GM12878 (cell line): ENCODE results near the gene GIGYF2. TPM values are rescaled to one million over a fixed set of nuclear protein-coding genes. Genes with fewer than 3 reads are reported as not detected.

Experiments used
- ATAC-seq: fragments of 200-7000 bp; cut with Tn5 transposase; 3 replicates; pipeline ENCODE4 v1.9.1; 2020; ENCODE audit warnings: mild to moderate bottlenecking, moderate library complexity
- BruUV-seq: library from RNA; stranded (reverse); fragments of 400-500 nt; replicated peaks from 2 replicates; lab custom pipeline; 2021; lab: Mats Ljungman, UMichigan
- CTCF ChIA-PET: fragments of 300-600 bp; sonication (Branson Sonifier 250); formaldehyde crosslinking; extraction: SDS; loops from one replicate; lab custom pipeline; 2021; ENCODE audit warnings: inconsistent platforms; lab: Yijun Ruan, JAX
- POLR2A ChIA-PET: fragments of 350-600 bp; formaldehyde crosslinking; extraction: SDS; loops from one replicate; lab custom pipeline; 2021; ENCODE audit warnings: inconsistent platforms; lab: Charles Lee
- RAD21 ChIA-PET: fragments of 300-600 bp; sonication (Branson Sonifier 250); formaldehyde crosslinking; loops from one replicate; lab custom pipeline; 2023; ENCODE audit warnings: antibody characterized with exemption; ENCODE audit not compliant: unreplicated experiment; lab: Charles Lee
- SMC1A ChIA-PET: fragments of 300-600 bp; sonication (Branson Sonifier 250); formaldehyde crosslinking; loops from one replicate; lab custom pipeline; 2023; ENCODE audit not compliant: unreplicated experiment, uncharacterized antibody; lab: Charles Lee
- DNase-seq: peaks from one replicate; pipeline ENCODE4 v3.0.0-alpha.2; 2011; ENCODE audit warnings: low read depth, low spot score
- FAIRE-seq: peaks from 3 replicates; lab custom pipeline; 2011; peaks lifted over from hg19 to GRCh38; lab: Jason Lieb, UNC
- H2AFZ ChIP-seq: 2 replicates; pipeline ENCODE4 v1.6.0; 2011; ENCODE audit warnings: low read depth, low read length, control low read depth; ENCODE audit not compliant: control insufficient read depth
- H3K27ac ChIP-seq: 2 replicates; pipeline ENCODE4 v1.5.1; 2011; ENCODE audit warnings: control low read depth; ENCODE audit not compliant: control insufficient read depth, insufficient read depth
- H3K27me3 ChIP-seq, 2 experiments: replicated peaks in 1 of 2; 2 replicates each; pipeline versions ENCODE4 v1.6.0 to v1.6.1; 2011; ENCODE audit warnings: low read length in 1 of 2; ENCODE audit not compliant: control insufficient read depth in 2 of 2, insufficient read depth in 2 of 2
- H3K36me3 ChIP-seq, 2 experiments: 2 replicates each; pipeline ENCODE4 v1.5.1; 2011; ENCODE audit warnings: low read length in 1 of 2; ENCODE audit not compliant: control insufficient read depth in 2 of 2, insufficient read depth in 2 of 2
- H3K4me1 ChIP-seq: 2 replicates; pipeline ENCODE4 v1.6.1; 2011; ENCODE audit warnings: mild to moderate bottlenecking, low read length, moderate library complexity, mixed read lengths; ENCODE audit not compliant: control insufficient read depth, insufficient read depth
- H3K4me2 ChIP-seq: 2 replicates; pipeline ENCODE4 v1.6.0; 2011; ENCODE audit warnings: control low read depth; ENCODE audit not compliant: control insufficient read depth, insufficient read depth
- H3K4me3 ChIP-seq: fragments of 200-600 bp; sonication (generic); 2 replicates; pipeline ENCODE4 v1.5.1; 2016
- H3K79me2 ChIP-seq: 2 replicates; pipeline ENCODE4 v1.6.0; 2011; ENCODE audit warnings: low read length; ENCODE audit not compliant: control insufficient read depth, insufficient read depth
- H3K9ac ChIP-seq: 2 replicates; pipeline ENCODE4 v1.8.0; 2011; ENCODE audit warnings: low read length, control low read depth, mixed read lengths; ENCODE audit not compliant: control insufficient read depth, insufficient read depth
- H3K9me3 ChIP-seq: replicated peaks from 3 replicates; pipeline ENCODE4 v1.5.1; 2011; ENCODE audit warnings: mild to moderate bottlenecking, low read length; ENCODE audit not compliant: control insufficient read depth, insufficient read depth
- H4K20me1 ChIP-seq: 2 replicates; pipeline ENCODE4 v1.6.0; 2011; ENCODE audit not compliant: control insufficient read depth, insufficient read depth
- ATF7 ChIP-seq: fragments of 450-650 bp; IDR thresholded peaks from 2 replicates; pipeline ENCODE4 v1.6.1; 2016; ENCODE audit warnings: low read depth, mild to moderate bottlenecking
- CBFB ChIP-seq: IDR thresholded peaks from 2 replicates; pipeline ENCODE4 v1.6.1; 2016; ENCODE audit warnings: antibody characterized with exemption, low read depth
- ESRRA ChIP-seq: IDR thresholded peaks from 2 replicates; pipeline ENCODE4 v1.6.1; 2012; ENCODE audit warnings: mild to moderate bottlenecking, low read length, improper control_type of control experiment
- FOS ChIP-seq: IDR thresholded peaks from 3 replicates; pipeline ENCODE4 v1.6.1; 2011; ENCODE audit warnings: borderline replicate concordance; ENCODE audit not compliant: insufficient read length; ENCODE audit errors: extremely low read depth
- GABPA ChIP-seq: IDR thresholded peaks from 2 replicates; pipeline ENCODE4 v1.6.1; 2014; ENCODE audit warnings: antibody characterized with exemption, low read depth, mild to moderate bottlenecking, inconsistent platforms
- GATAD2B ChIP-seq: fragments of 450-650 bp; conservative IDR thresholded peaks from 2 replicates; pipeline ENCODE4 v1.6.1; 2017; ENCODE audit warnings: low read depth, mild to moderate bottlenecking, moderate library complexity
- MYB ChIP-seq: fragments of 150-350 bp; IDR thresholded peaks from 2 replicates; pipeline ENCODE4 v1.6.1; 2014; ENCODE audit warnings: mild to moderate bottlenecking, low read depth, low read length, borderline replicate concordance
- MYC ChIP-seq: IDR thresholded peaks from 2 replicates; pipeline ENCODE4 v1.6.1; 2011; ENCODE audit warnings: mild to moderate bottlenecking, low read length, moderate library complexity, inconsistent platforms; ENCODE audit not compliant: insufficient read depth, insufficient replicate concordance, insufficient read length, severe bottlenecking
- SREBF1 ChIP-seq: IDR thresholded peaks from 2 replicates; pipeline ENCODE4 v1.6.1; 2012; ENCODE audit warnings: mild to moderate bottlenecking, low read length
- SUZ12 ChIP-seq: fragments of 200-600 bp; sonication (generic); IDR thresholded peaks from one replicate; pipeline ENCODE4 v1.6.1; 2018; ENCODE audit warnings: antibody characterized with exemption, mild to moderate bottlenecking; ENCODE audit not compliant: unreplicated experiment
- TBL1XR1 ChIP-seq: IDR thresholded peaks from 2 replicates; pipeline ENCODE4 v1.6.1; 2012; ENCODE audit warnings: low read depth, low read length, improper control_type of control experiment
- ZNF207 ChIP-seq: fragments of 450-650 bp; IDR thresholded peaks from 2 replicates; pipeline ENCODE4 v1.6.1; 2014; ENCODE audit warnings: antibody characterized with exemption, mild to moderate bottlenecking, borderline replicate concordance
- WGBS: methylation state at CpG from one replicate; pipeline ENCODE4 v1.1.6; 2016; ENCODE audit warnings: low lambda C conversion rate; ENCODE audit not compliant: insufficient replicate concordance, insufficient coverage; ENCODE audit errors: missing lambda C conversion rate; 5-methylcytosine and 5-hydroxymethylcytosine counted together
- in situ Hi-C: fragments of 300-500 bp; cut with MboI; formaldehyde crosslinking; loops from 9 replicates; pipeline ENCODE4 v1.14.3; 2018; ENCODE audit warnings: mixed read lengths
- intact Hi-C: fragments of 100-400 bp; cut with micrococcal nuclease; formaldehyde crosslinking; loops from one replicate; pipeline ENCODE4 v1.14.2; 2022; ENCODE audit not compliant: unreplicated experiment
- polyA plus RNA-seq, 11 experiments: library from polyadenylated mRNA; depleted of rRNA in 4 of 11; unstranded in 6 of 11; stranded (reverse) in 5 of 11; fragments of >200 nt; fragmentation: Nextera tagmentation in 4 of 11; fragmentation: Illumina TruSeq in 1 of 11; extraction: Ambion mirVana in 4 of 11; extraction: Trizol in 1 of 11; gene quantifications; 1 replicate in 1 of 11; 2 replicates in 10 of 11; pipeline versions ENCODE4 v1.2.1 to v1.2.3, GENCODE V29; 2011 to 2016; ENCODE audit warnings: inconsistent platforms in 2 of 11, missing spikeins in 2 of 11, low read depth in 1 of 11
- total RNA-seq, 4 experiments: library from RNA; depleted of rRNA in 3 of 4; stranded (reverse); fragments of >200 nt in 3 of 4; fragmentation: Illumina TruSeq in 1 of 4; extraction: Trizol in 1 of 4; gene quantifications; 2 replicates each; pipeline versions ENCODE4 v1.2.1 to v1.2.3, GENCODE V29; 2013 to 2021
- TF ChIP-seq, protein P1 (sequence below): fragments of 450-650 bp; IDR thresholded peaks from 2 replicates; pipeline ENCODE4 v1.6.1; 2017; ENCODE audit warnings: mild to moderate bottlenecking, moderate library complexity
- TF ChIP-seq, protein P2 (sequence below): fragments of 450-650 bp; formaldehyde crosslinking; IDR thresholded peaks from 2 replicates; pipeline ENCODE4 v1.5.0; 2022; ENCODE audit warnings: mild to moderate bottlenecking, missing genetic modification characterization
- TF ChIP-seq, protein P3 (sequence below): IDR thresholded peaks from 2 replicates; pipeline ENCODE4 v1.6.1; 2011; ENCODE audit warnings: mild to moderate bottlenecking, low read depth, low read length, moderate library complexity; ENCODE audit not compliant: insufficient replicate concordance

The GIGYF2 gene
- total and polyA plus RNA-seq, 10 of the 15 experiments (the other 5 are each of a cell fraction or from before 2014, with no cell fraction given) = 12.2 to 47.2 (median 39.0) TPM

DNA sequence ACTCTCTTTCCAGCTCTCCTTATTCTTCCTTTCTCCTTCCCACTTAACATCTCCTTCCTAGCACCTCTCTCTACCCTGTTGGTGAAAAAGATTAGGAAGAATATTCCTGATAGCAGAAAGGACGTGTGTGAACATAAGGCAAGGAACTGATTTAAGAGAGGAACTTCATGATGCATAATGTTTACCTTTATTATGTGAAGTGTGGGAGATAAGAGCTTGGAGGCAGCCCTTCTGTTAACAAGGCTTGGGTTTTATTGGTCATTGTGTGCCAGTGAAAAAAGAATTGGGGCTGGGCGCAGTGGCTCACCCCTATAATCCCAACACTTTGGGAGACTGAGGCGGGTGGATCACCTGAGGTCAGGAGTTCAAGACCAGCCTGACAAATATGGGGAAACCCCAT lies 44.8 kb downstream of the GIGYF2 start (continued):
- TF ChIP-seq FOS (no peak), ESRRA (no peak), ZNF207 (no peak), SREBF1 (no peak), GATAD2B (no peak)
- TF ChIP-seq, protein P1, sequence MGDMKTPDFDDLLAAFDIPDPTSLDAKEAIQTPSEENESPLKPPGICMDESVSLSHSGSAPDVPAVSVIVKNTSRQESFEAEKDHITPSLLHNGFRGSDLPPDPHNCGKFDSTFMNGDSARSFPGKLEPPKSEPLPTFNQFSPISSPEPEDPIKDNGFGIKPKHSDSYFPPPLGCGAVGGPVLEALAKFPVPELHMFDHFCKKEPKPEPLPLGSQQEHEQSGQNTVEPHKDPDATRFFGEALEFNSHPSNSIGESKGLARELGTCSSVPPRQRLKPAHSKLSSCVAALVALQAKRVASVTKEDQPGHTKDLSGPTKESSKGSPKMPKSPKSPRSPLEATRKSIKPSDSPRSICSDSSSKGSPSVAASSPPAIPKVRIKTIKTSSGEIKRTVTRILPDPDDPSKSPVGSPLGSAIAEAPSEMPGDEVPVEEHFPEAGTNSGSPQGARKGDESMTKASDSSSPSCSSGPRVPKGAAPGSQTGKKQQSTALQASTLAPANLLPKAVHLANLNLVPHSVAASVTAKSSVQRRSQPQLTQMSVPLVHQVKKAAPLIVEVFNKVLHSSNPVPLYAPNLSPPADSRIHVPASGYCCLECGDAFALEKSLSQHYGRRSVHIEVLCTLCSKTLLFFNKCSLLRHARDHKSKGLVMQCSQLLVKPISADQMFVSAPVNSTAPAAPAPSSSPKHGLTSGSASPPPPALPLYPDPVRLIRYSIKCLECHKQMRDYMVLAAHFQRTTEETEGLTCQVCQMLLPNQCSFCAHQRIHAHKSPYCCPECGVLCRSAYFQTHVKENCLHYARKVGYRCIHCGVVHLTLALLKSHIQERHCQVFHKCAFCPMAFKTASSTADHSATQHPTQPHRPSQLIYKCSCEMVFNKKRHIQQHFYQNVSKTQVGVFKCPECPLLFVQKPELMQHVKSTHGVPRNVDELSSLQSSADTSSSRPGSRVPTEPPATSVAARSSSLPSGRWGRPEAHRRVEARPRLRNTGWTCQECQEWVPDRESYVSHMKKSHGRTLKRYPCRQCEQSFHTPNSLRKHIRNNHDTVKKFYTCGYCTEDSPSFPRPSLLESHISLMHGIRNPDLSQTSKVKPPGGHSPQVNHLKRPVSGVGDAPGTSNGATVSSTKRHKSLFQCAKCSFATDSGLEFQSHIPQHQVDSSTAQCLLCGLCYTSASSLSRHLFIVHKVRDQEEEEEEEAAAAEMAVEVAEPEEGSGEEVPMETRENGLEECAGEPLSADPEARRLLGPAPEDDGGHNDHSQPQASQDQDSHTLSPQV = no peak

DNA sequence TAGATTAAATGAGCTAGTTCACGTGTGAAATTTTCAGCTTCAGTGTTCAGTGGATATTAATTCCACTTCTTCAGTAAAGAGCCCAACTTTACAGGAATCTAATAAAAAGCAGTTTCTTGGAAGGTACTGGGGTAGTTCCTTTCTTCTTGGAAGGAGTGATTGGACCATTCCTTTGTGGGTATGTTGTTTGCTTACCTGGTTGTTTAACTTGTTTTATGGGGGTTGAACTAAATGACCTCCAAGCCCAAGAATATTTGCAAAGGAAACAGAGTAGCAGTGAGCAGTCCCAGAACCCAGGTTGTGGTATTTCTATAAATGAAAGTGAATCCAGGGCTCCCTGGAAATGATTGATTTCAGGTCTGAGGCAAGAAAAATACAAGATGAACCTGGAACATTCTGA lies 47.8 kb downstream of the GIGYF2 start:
- RAD21 ChIA-PET = no interaction called here
- in situ Hi-C loops = no loop called here
- TF ChIP-seq TBL1XR1 (no peak), CBFB (no peak), SUZ12 (no peak), GABPA (no peak), MYB (no peak), MYC (no peak), ATF7 (no peak)
- TF ChIP-seq, protein P2, sequence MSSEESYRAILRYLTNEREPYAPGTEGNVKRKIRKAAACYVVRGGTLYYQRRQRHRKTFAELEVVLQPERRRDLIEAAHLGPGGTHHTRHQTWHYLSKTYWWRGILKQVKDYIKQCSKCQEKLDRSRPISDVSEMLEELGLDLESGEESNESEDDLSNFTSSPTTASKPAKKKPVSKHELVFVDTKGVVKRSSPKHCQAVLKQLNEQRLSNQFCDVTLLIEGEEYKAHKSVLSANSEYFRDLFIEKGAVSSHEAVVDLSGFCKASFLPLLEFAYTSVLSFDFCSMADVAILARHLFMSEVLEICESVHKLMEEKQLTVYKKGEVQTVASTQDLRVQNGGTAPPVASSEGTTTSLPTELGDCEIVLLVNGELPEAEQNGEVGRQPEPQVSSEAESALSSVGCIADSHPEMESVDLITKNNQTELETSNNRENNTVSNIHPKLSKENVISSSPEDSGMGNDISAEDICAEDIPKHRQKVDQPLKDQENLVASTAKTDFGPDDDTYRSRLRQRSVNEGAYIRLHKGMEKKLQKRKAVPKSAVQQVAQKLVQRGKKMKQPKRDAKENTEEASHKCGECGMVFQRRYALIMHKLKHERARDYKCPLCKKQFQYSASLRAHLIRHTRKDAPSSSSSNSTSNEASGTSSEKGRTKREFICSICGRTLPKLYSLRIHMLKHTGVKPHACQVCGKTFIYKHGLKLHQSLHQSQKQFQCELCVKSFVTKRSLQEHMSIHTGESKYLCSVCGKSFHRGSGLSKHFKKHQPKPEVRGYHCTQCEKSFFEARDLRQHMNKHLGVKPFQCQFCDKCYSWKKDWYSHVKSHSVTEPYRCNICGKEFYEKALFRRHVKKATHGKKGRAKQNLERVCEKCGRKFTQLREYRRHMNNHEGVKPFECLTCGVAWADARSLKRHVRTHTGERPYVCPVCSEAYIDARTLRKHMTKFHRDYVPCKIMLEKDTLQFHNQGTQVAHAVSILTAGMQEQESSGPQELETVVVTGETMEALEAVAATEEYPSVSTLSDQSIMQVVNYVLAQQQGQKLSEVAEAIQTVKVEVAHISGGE = no peak
- TF ChIP-seq, protein P3, sequence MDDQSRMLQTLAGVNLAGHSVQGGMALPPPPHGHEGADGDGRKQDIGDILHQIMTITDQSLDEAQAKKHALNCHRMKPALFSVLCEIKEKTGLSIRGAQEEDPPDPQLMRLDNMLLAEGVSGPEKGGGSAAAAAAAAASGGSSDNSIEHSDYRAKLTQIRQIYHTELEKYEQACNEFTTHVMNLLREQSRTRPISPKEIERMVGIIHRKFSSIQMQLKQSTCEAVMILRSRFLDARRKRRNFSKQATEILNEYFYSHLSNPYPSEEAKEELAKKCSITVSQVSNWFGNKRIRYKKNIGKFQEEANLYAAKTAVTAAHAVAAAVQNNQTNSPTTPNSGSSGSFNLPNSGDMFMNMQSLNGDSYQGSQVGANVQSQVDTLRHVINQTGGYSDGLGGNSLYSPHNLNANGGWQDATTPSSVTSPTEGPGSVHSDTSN = no peak

More for the DNA sequence above, 47.8 kb downstream of the GIGYF2 start:
- Histone ChIP-seq H3K9me3 (no peaks in the 10 kb centered on the region), H3K9ac (no peak overlapping the region), H3K27ac (no peak overlapping the region), H3K27me3 (no peaks in the 10 kb centered on the region), H3K79me2 (no peaks in the 10 kb centered on the region), H3K36me3 (peaks cover 0 to 9% of the 10 kb centered on the region in 2 experiments; a peak in 2 of 4 replicates), H2AFZ (no peak overlapping the region), H3K4me3 (no peak overlapping the region), H3K4me1 (peaks cover 4% of the 10 kb centered on the region), H4K20me1 (no peaks in the 10 kb centered on the region), H3K4me2 (no peak overlapping the region)
- DNase-seq = no peak
- no peak for FAIRE-seq
- ATAC-seq = no peak
- no TSS peak for BruUV-seq
- ChIA-PET POLR2A (interaction anchor here (0.6 kb wide), 1 partner anchor 72 kb away, joined by 3 read pairs; no protein-coding TSS in a partner anchor), SMC1A (interaction anchor here (0.6 to 0.9 kb wide), 2 partner anchors 12 to 91 kb away, joined by 3 read pairs; no protein-coding TSS in a partner anchor), CTCF (interaction anchor here (0.6 kb wide), 2 partner anchors 17 to 1232 kb away, joined by 3 read pairs; no protein-coding TSS in a partner anchor)
- 35% methylated on average over 1 of the region's 1 CpG for WGBS
- intact Hi-C loops = no loop called here
